HG03354 (cell line): Measurements from ENCODE around the gene CTSE.
"Not testable (repeated sequence)": the region's sequence is repeated elsewhere in the genome, so short reads cannot be mapped to it uniquely, and the experiment has no call there.

Source experiments
- ATAC-seq: cut with Tn5 transposase; IDR thresholded peaks from one replicate; pipeline ENCODE4 v1.9.1; 2021; ENCODE audit warnings: mild to moderate bottlenecking; ENCODE audit not compliant: unreplicated experiment, poor library complexity, severe bottlenecking

Gene CTSE

DNA sequence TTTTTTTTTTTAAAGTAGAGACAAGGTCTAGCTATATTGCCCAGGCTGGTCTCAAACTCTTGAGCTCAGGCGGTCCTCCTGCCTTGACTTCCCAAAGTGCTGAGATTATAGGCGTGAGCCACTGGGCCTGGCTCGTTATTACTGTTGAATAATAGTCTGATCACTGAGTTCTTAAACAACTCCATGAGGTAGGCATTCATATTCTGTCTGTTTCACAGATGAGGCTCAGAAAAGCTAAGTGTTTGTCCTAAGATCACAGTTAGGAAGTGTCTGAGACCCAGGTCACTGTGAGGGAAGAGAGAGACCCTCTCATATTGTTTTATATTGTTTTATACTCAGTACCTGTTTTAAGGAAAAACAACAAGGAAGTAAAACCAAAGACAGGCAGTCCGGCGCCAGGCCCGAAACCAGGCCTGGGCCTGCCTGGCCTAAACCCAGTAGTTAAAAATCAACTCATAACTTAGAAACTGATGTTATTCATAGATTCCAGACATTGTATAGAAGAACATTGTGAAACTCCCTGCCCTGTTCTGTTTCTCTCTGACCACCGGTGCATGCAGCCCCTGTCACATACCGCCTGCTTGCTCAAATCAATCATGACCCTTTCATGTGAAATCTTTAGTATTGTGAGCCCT is 28.7 kb upstream of the CTSE start:
- not testable (repeated sequence) for ATAC-seq

GRCh38 chr1:206050655-206051235 is 27.1 kb upstream of the CTSE start:
- peak; percentile 88 for ATAC-seq

GRCh38 chr1:206049919-206050600 is 26.4 kb upstream of the CTSE start:
- no peak for ATAC-seq

GRCh38 chr1:206049293-206049692 is 25.6 kb upstream of the CTSE start:
- peak; percentile 51 for ATAC-seq

DNA sequence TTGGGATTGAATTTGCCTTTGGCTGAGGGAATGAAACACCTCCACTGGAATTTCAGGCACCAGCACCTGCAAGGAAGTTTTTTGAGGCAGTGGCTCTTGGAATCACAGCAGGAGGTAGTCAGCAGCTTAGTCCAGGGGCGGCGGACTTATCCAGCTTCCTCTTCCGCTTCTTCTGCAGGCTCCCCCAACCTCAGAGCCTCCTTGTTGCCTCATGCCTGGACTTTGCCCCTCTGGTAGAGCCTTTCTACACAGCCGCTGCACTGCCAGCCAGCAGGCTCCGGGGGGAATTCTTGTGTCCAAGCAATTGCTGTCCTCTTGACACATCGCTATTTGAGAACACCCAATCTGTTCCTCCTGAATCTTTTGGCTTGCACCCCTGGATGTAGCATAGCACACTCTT is 24.9 kb upstream of the CTSE start:
- no peak for ATAC-seq

DNA sequence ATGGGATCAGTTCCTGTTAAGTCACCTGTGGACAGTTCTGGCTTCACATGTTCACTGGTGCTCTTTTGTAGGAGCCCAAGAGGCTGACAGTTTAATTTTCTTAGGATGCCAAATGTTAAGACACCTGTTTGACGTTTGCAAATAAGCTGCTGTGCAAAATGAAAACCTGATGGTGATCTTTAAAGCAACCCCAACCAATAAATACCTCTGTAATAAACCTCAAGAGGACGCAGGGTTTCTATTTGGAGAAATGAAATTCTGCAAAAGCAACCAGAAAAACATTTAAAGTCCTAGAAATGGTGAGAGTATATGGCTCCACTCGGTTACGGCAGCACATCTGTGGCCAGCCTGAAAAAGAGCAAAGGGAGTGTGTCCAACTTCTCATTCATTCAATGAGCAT is 23.6 kb upstream of the CTSE start:
- no peak for ATAC-seq

DNA sequence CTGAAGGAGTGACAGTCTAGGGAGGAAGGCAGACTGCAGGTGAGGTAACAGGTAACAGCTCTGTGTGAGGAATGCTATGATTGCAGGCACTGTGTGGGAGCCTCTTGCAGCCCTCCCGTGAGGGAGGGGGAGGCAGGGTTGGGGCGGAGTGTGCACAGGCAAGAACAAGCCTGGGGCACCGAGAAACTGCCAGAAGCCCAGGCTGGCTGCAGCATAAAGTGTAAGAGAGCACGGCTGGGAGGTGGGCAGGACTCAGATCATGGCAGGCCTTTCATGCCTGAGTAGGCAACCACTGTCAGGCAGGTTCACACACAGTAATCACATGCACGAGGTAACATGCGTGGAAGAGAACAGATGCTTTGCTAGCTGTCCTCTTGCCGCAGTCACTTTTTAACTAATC is 17.9 kb upstream of the CTSE start:
- peak; percentile 45 for ATAC-seq

DNA sequence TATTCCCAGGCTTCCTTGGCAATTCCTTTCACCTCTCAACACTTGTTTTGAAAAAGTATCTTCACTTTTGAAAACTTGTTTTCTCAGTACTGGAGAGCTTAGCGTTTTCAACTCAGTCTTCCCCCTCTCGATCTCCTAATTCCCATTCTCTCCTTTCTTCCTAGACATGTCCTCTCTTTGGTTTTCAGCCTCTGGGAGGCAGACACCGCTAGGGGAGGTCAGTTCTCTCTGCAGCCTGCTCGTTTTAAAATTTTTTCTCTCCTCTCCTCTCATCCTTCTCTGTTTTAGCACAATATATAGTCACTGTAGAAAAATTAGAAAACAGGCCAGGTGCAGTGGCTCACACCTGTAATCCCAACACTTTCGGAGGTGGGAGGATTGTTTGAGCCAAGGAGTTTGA is 16.6 kb upstream of the CTSE start:
- ATAC-seq, result no peak

GRCh38 chr1:206039046-206039973 is 15.6 kb upstream of the CTSE start:
- no peak for ATAC-seq

DNA sequence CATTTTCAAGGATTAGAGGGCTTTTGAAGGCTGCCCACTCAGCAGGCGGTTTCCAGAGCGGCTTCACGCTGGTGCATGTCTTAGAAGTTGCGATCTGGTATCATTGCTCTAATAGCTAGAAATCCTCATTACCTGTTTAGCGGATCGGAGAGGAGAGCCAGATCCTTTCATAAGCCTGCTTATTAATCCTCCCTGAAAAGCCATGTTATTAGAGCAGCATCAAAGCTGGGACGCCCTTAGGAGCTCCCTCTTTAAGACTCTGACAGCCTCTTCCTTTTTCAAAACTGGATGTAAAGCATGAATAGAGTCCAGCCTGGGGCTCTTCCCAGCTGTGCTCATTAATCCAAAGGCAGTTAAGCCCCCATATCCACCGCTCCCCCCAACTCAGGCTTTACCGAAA is 13.9 kb upstream of the CTSE start:
- ATAC-seq, result no peak

GRCh38 chr1:206036663-206037455 is 13.2 kb upstream of the CTSE start:
- ATAC-seq, result no peak

- no peak for ATAC-seq
Measured at GRCh38 chr1:206035027-206035426, 11.3 kb upstream of the CTSE start.

DNA sequence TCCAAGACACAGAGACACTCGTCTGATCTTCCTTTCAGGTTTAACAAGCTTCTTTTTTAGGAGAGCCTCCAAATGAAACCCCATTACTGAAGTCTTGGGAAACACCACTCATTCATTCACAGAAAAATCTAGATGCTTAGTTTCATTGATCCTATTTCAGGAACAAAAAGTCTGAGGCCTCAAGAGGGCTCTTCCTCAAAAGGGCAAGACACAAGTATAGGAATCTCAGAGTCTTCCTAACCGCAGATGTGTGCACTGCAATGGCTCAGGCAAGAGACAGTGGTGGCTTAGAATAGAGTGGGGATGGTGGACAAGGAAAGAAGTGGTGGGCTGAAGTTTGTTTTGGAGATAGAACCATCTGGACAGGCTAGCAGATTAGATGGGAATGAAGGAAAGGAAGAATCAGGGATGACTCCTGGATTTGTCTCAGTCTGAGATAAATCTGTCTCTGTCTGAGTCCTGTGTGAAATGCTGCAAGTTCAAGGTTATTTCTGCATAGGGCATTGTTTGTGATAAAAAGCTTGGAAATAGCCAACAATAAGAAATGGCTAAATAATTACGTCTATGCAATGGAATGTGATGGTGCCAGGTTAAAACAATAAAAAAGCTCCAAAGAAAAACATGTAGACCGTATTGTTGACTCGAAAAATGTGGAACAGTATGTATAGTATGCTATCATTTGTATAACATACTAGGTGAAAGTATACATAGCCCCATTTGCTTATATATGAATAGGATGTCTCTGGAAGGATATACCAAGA is 8.9 kb upstream of the CTSE start:
- ATAC-seq, result no peak

GRCh38 chr1:206030714-206031113 is 7.0 kb upstream of the CTSE start:
- ATAC-seq, result peak; percentile 83

GRCh38 chr1:206030191-206030590 is 6.5 kb upstream of the CTSE start:
- ATAC-seq, result no peak

- no peak for ATAC-seq
Measured at GRCh38 chr1:206029484-206029883, 5.8 kb upstream of the CTSE start.

GRCh38 chr1:206025283-206025820 is 1.7 kb upstream of the CTSE start:
- no peak for ATAC-seq

DNA sequence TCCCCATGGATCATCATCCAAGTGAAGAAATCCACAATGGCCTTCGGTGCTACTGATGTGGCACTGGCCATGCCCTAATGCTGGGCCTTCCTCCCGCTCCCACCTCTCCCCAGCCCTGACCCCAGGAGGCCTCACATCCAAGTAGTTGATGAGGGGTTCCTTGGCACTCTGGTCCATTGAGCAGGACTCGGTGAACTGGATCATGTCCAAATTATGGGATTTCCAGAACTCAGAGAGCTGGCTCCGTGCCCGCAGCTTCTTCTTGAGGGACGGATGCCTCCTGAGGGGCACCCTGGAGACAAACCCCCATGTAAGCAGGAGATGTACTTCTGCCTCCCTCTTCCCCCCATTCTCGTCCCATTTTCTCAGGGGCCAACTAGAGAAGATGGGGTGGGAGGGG is 929 bp downstream of the CTSE start:
- ATAC-seq, result no peak
